Testis (tissue), 3 donors: ENCODE results near the gene PIBF1. TPM values are rescaled to one million over a fixed set of nuclear protein-coding genes. Genes with fewer than 3 reads are reported as not detected.
"Not testable (repeated sequence)": the region's sequence is repeated elsewhere in the genome, so short reads cannot be mapped to it uniquely, and the experiment has no call there.

Experiments
- DNase-seq: peaks from one replicate; pipeline ENCODE4 v3.0.0-alpha.2; 2019
- H3K27ac ChIP-seq, 2 donors: fragments of 200-600 bp; sonication (generic); one replicate each; pipeline ENCODE4 v1.5.1; 2019
- H3K27me3 ChIP-seq: fragments of 200-600 bp; sonication (generic); one replicate; pipeline ENCODE4 v1.5.1; 2019
- H3K36me3 ChIP-seq: fragments of 200-600 bp; sonication (generic); one replicate; pipeline ENCODE4 v1.5.1; 2017; ENCODE audit warnings: low read depth; ENCODE audit errors: missing control alignments
- H3K4me1 ChIP-seq: fragments of 200-600 bp; sonication (generic); one replicate; pipeline ENCODE4 v1.5.1; 2019
- H3K4me3 ChIP-seq, 2 donors: fragments of 200-600 bp; sonication (generic); one replicate each; pipeline ENCODE4 v1.5.1; 2017 to 2019
- H3K9me3 ChIP-seq: fragments of 200-600 bp; sonication (generic); one replicate; pipeline ENCODE4 v1.5.1; 2017
- CTCF ChIP-seq, 3 experiments: fragments of 450-650 bp in 2 of 3; fragments of 200-600 bp in 1 of 3; sonication (generic) in 1 of 3; IDR thresholded peaks; one replicate each; pipeline ENCODE4 v1.5.1; 2016 to 2019; ENCODE audit warnings: antibody characterized with exemption in 3 of 3, mild to moderate bottlenecking in 2 of 3, moderate library complexity in 1 of 3
- POLR2A ChIP-seq: fragments of 450-650 bp; IDR thresholded peaks from one replicate; pipeline ENCODE4 v1.6.1; 2017; ENCODE audit warnings: antibody characterized with exemption, mild to moderate bottlenecking, moderate library complexity
- WGBS, 2 donors: methylation state at CpG; one replicate each; pipeline ENCODE4 v1.1.5; 2018; 5-methylcytosine and 5-hydroxymethylcytosine counted together
- intact Hi-C: fragments of 100-400 bp; cut with DNase I; formaldehyde crosslinking; loops from one replicate; pipeline ENCODE4 v1.15.1; 2023; ENCODE audit warnings: low total_unique reads
- polyA plus RNA-seq: library from polyadenylated mRNA; stranded (reverse); fragments of 350-450 nt; fragmentation: Illumina TruSeq; extraction: RNeasy Lipid Tissue Mini Kit (QIAGEN cat#74804); gene quantifications from one replicate; pipeline ENCODE4 v1.2.3, GENCODE V29; 2014; ENCODE audit warnings: low read depth, low replicate concordance; ENCODE audit not compliant: insufficient read depth
- total RNA-seq, 2 donors: library from RNA; depleted of rRNA; stranded (reverse); fragments of >200 nt; gene quantifications; one replicate each; pipeline ENCODE4 v1.2.3, GENCODE V29; 2016

PIBF1 gene
- total and polyA plus RNA-seq, 3 donors from 2014 or later, result 22.5 to 37.2 (median 24.6) TPM

- 92 to 93% methylated on average over 3 of the region's 3 CpGs for WGBS, 2 donors
- Histone ChIP-seq H3K9me3 (no peaks in the 10 kb centered on the region), H3K4me1 (no peaks in the 10 kb centered on the region), H3K27ac (no peak overlapping the region), H3K36me3 (no peaks in the 10 kb centered on the region), H3K27me3 (no peaks in the 10 kb centered on the region), H3K4me3 (no peak overlapping the region)
- intact Hi-C loops, result no loop called here
- DNase-seq, result no peak
- TF ChIP-seq CTCF (IDR thresholded peaks at IDR 0.05), result no peak
Observed at GRCh38 chr13:73040484-73040883, 258.6 kb downstream of the PIBF1 start.

- DNase-seq, result no peak
- TF ChIP-seq POLR2A, result no peak
- TF ChIP-seq CTCF (IDR thresholded peaks at IDR 0.05), result no peak
- intact Hi-C loops, result no loop called here
- Histone ChIP-seq H3K36me3 (no peaks in the 10 kb centered on the region), H3K27ac (no peak overlapping the region), H3K27me3 (no peaks in the 10 kb centered on the region), H3K9me3 (no peaks in the 10 kb centered on the region), H3K4me1 (no peaks in the 10 kb centered on the region), H3K4me3 (no peak overlapping the region)
- WGBS, 2 donors, result 90 to 91% methylated on average over 7 of the region's 7 CpGs
Observed at GRCh38 chr13:73040968-73041596, 259.1 kb downstream of the PIBF1 start.

GRCh38 chr13:73045031-73045430, 263.1 kb downstream of the PIBF1 start:
- no peak overlapping the region for H3K27ac ChIP-seq
- H3K36me3 ChIP-seq, result no peaks in the 10 kb centered on the region
- no peaks in the 10 kb centered on the region for H3K9me3 ChIP-seq
- no peak for TF ChIP-seq POLR2A
- no peak for TF ChIP-seq CTCF (IDR thresholded peaks at IDR 0.05)
- no peaks in the 10 kb centered on the region for H3K4me1 ChIP-seq
- WGBS, 2 donors, result 91 to 94% methylated on average over 6 of the region's 6 CpGs
- no peak for DNase-seq
- intact Hi-C loops, result no loop called here
- H3K27me3 ChIP-seq, result no peaks in the 10 kb centered on the region
- no peak overlapping the region for H3K4me3 ChIP-seq

GRCh38 chr13:73048615-73049014, 266.7 kb downstream of the PIBF1 start:
- DNase-seq, H3K27ac ChIP-seq, intact Hi-C loops, H3K4me3 ChIP-seq, H3K9me3 ChIP-seq, H3K36me3 ChIP-seq, H3K4me1 ChIP-seq, H3K27me3 ChIP-seq: not testable (repeated sequence)
- WGBS, 2 donors, result 71 to 82% methylated on average over 2 of the region's 2 CpGs

GRCh38 chr13:73054712-73055111, 272.8 kb downstream of the PIBF1 start:
- Histone ChIP-seq H3K9me3 (no peaks in the 10 kb centered on the region), H3K4me1 (no peaks in the 10 kb centered on the region), H3K36me3 (no peaks in the 10 kb centered on the region), H3K4me3 (no peak overlapping the region), H3K27ac (no peak overlapping the region), H3K27me3 (no peaks in the 10 kb centered on the region)
- WGBS, 2 donors, result 71 to 79% methylated on average over 5 of the region's 5 CpGs
- no peak for DNase-seq
- TF ChIP-seq POLR2A, result no peak
- no peak for TF ChIP-seq CTCF (IDR thresholded peaks at IDR 0.05)
- intact Hi-C loops, result no loop called here
